BLaER1 (cell line): ENCODE results near the gene SKOR2.

Experiments used
- H3K27ac ChIP-seq: shearing (Covaris generic); formaldehyde crosslinking; 2 replicates; pipeline ENCODE4 v1.8.1; 2022
- H3K27me3 ChIP-seq: shearing (Covaris generic); formaldehyde crosslinking; 2 replicates; pipeline ENCODE4 v1.8.1; 2022
- H3K36me3 ChIP-seq: shearing (Covaris generic); formaldehyde crosslinking; 2 replicates; pipeline ENCODE4 v1.8.1; 2022
- H3K4me1 ChIP-seq: shearing (Covaris generic); formaldehyde crosslinking; 2 replicates; pipeline ENCODE4 v1.8.1; 2022
- H3K4me2 ChIP-seq: shearing (Covaris generic); formaldehyde crosslinking; 2 replicates; pipeline ENCODE4 v1.8.1; 2022
- H3K4me3 ChIP-seq: shearing (Covaris generic); formaldehyde crosslinking; 2 replicates; pipeline ENCODE4 v1.8.1; 2022
- H3K9ac ChIP-seq: shearing (Covaris generic); formaldehyde crosslinking; 2 replicates; pipeline ENCODE4 v1.8.1; 2022
- H3K9me3 ChIP-seq: shearing (Covaris generic); formaldehyde crosslinking; 2 replicates; pipeline ENCODE4 v1.8.1; 2022
- H4K20me1 ChIP-seq: shearing (Covaris generic); formaldehyde crosslinking; 2 replicates; pipeline ENCODE4 v1.8.1; 2022
- Cebpa-rat ChIP-seq: shearing (Covaris generic); IDR thresholded peaks from 2 replicates; pipeline ENCODE4 v1.8.1; 2022

SKOR2 gene

GRCh38 chr18:47251289-47252120 lies at the start of gene SKOR2:
TSS of gene SKOR2 (minus strand) at chr18:47251660. CDS start at chr18:47249183, 2,477 bp downstream.
- TF ChIP-seq Cebpa-rat: no peak
- peaks cover 36% of the 10 kb centered on the region for H3K9me3 ChIP-seq
- no peaks in the 10 kb centered on the region for H3K4me1 ChIP-seq
- H4K20me1 ChIP-seq: no peaks in the 10 kb centered on the region; the same call in 1 of the 2 replicates
- no peak within 1 kb of the TSS for H3K9ac ChIP-seq
- H3K27me3 ChIP-seq: peaks cover 55% of the 10 kb centered on the region
- no peak within 1 kb of the TSS for H3K4me2 ChIP-seq
- no peak within 1 kb of the TSS for H3K4me3 ChIP-seq
- no peak within 1 kb of the TSS for H3K27ac ChIP-seq
- no peaks in the 10 kb centered on the region for H3K36me3 ChIP-seq

- Histone ChIP-seq H3K27me3 (no peaks in the 10 kb centered on the region), H3K9me3 (no peaks in the 10 kb centered on the region), H3K4me1 (peaks cover 12% of the 10 kb centered on the region), H3K4me3 (no peak overlapping the region), H3K9ac (no peak overlapping the region), H3K36me3 (no peaks in the 10 kb centered on the region), H3K27ac (no peak overlapping the region), H4K20me1 (no peaks in the 10 kb centered on the region), H3K4me2 (peak overlapping the region; percentile 52)
- TF ChIP-seq Cebpa-rat: no peak
These were observed 45.0 kb upstream of the SKOR2 start for GRCh38 chr18:47296462-47296861.

- TF ChIP-seq Cebpa-rat: no peak
- peaks cover 12% of the 10 kb centered on the region for H3K4me1 ChIP-seq
- H3K4me3 ChIP-seq: no peak overlapping the region
- H3K27me3 ChIP-seq: no peaks in the 10 kb centered on the region
- H3K9me3 ChIP-seq: no peaks in the 10 kb centered on the region
- H3K27ac ChIP-seq: no peak overlapping the region
- H3K4me2 ChIP-seq: no peak overlapping the region
- H3K9ac ChIP-seq: no peak overlapping the region
- no peaks in the 10 kb centered on the region for H4K20me1 ChIP-seq
- H3K36me3 ChIP-seq: no peaks in the 10 kb centered on the region
These were observed 43.3 kb upstream of the SKOR2 start for GRCh38 chr18:47294801-47295200.

- Histone ChIP-seq H3K4me1 (no peaks in the 10 kb centered on the region), H3K36me3 (no peaks in the 10 kb centered on the region), H4K20me1 (no peaks in the 10 kb centered on the region), H3K27ac (no peak overlapping the region), H3K9ac (no peak overlapping the region), H3K9me3 (no peaks in the 10 kb centered on the region), H3K4me3 (no peak overlapping the region), H3K27me3 (no peaks in the 10 kb centered on the region), H3K4me2 (no peak overlapping the region)
- TF ChIP-seq Cebpa-rat: no peak
These were observed 37.3 kb upstream of the SKOR2 start for GRCh38 chr18:47288741-47289140.

GRCh38 chr18:47287911-47288585 lies 36.6 kb upstream of the SKOR2 start:
- H3K4me3 ChIP-seq: no peak overlapping the region
- no peaks in the 10 kb centered on the region for H3K36me3 ChIP-seq
- H3K4me2 ChIP-seq: no peak overlapping the region
- no peaks in the 10 kb centered on the region for H4K20me1 ChIP-seq
- no peaks in the 10 kb centered on the region for H3K4me1 ChIP-seq
- H3K27me3 ChIP-seq: no peaks in the 10 kb centered on the region
- no peaks in the 10 kb centered on the region for H3K9me3 ChIP-seq
- H3K9ac ChIP-seq: no peak overlapping the region
- TF ChIP-seq Cebpa-rat: no peak
- H3K27ac ChIP-seq: no peak overlapping the region

GRCh38 chr18:47286776-47287410 lies 35.4 kb upstream of the SKOR2 start:
- H3K36me3 ChIP-seq: no peaks in the 10 kb centered on the region
- TF ChIP-seq Cebpa-rat: no peak
- H3K4me1 ChIP-seq: no peaks in the 10 kb centered on the region
- no peak overlapping the region for H3K27ac ChIP-seq
- no peaks in the 10 kb centered on the region for H3K9me3 ChIP-seq
- H3K4me2 ChIP-seq: no peak overlapping the region
- no peak overlapping the region for H3K4me3 ChIP-seq
- no peaks in the 10 kb centered on the region for H3K27me3 ChIP-seq
- H3K9ac ChIP-seq: no peak overlapping the region
- no peaks in the 10 kb centered on the region for H4K20me1 ChIP-seq

- TF ChIP-seq Cebpa-rat: no peak
- no peaks in the 10 kb centered on the region for H4K20me1 ChIP-seq
- H3K27ac ChIP-seq: no peak overlapping the region
- no peaks in the 10 kb centered on the region for H3K4me1 ChIP-seq
- no peaks in the 10 kb centered on the region for H3K9me3 ChIP-seq
- H3K4me3 ChIP-seq: no peak overlapping the region
- no peaks in the 10 kb centered on the region for H3K27me3 ChIP-seq
- H3K4me2 ChIP-seq: no peak overlapping the region
- H3K9ac ChIP-seq: no peak overlapping the region
- H3K36me3 ChIP-seq: no peaks in the 10 kb centered on the region
These were observed 34.0 kb upstream of the SKOR2 start for GRCh38 chr18:47285456-47285855.

GRCh38 chr18:47284721-47285395 lies 33.4 kb upstream of the SKOR2 start:
- H3K9ac ChIP-seq: no peak overlapping the region
- H3K36me3 ChIP-seq: no peaks in the 10 kb centered on the region
- peaks cover 5% of the 10 kb centered on the region; the same call in 1 of the 2 replicates for H3K4me1 ChIP-seq
- no peaks in the 10 kb centered on the region for H3K9me3 ChIP-seq
- H3K27ac ChIP-seq: no peak overlapping the region
- H3K27me3 ChIP-seq: no peaks in the 10 kb centered on the region
- TF ChIP-seq Cebpa-rat: no peak
- no peak overlapping the region for H3K4me2 ChIP-seq
- no peak overlapping the region for H3K4me3 ChIP-seq
- no peaks in the 10 kb centered on the region for H4K20me1 ChIP-seq

GRCh38 chr18:47283476-47283875 lies 32.0 kb upstream of the SKOR2 start:
- no peak for TF ChIP-seq Cebpa-rat
- H3K9me3 ChIP-seq: no peaks in the 10 kb centered on the region
- H3K4me2 ChIP-seq: no peak overlapping the region
- H4K20me1 ChIP-seq: no peaks in the 10 kb centered on the region
- H3K9ac ChIP-seq: no peak overlapping the region
- H3K36me3 ChIP-seq: no peaks in the 10 kb centered on the region
- H3K4me3 ChIP-seq: no peak overlapping the region
- peaks cover 5% of the 10 kb centered on the region; the same call in 1 of the 2 replicates for H3K4me1 ChIP-seq
- no peaks in the 10 kb centered on the region for H3K27me3 ChIP-seq
- no peak overlapping the region for H3K27ac ChIP-seq
